Hepatocyte (in vitro differentiated cells): ENCODE measurements around the gene NEDD1.

ENCODE experiments used
- CTCF ChIP-seq: fragments of 200-600 bp; sonication (generic); IDR thresholded peaks from 2 replicates; pipeline ENCODE4 v1.5.1; 2016; ENCODE audit warnings: antibody characterized with exemption, mild to moderate bottlenecking; ENCODE audit not compliant: poor library complexity
- EZH2 ChIP-seq: fragments of 200-600 bp; sonication (generic); IDR thresholded peaks from 2 replicates; pipeline ENCODE4 v1.6.1; 2016; ENCODE audit warnings: antibody characterized with exemption, mild to moderate bottlenecking, borderline replicate concordance
- EZH2phosphoT487 ChIP-seq: fragments of 200-600 bp; sonication (generic); IDR thresholded peaks from one replicate; pipeline ENCODE4 v1.6.1; 2018; ENCODE audit warnings: antibody characterized with exemption, mild to moderate bottlenecking, low read depth, moderate library complexity; ENCODE audit not compliant: unreplicated experiment, severe bottlenecking

GRCh38 chr12:96881608-96882007, 25.4 kb upstream of the NEDD1 start:
- TF ChIP-seq CTCF (no peak), EZH2phosphoT487 (no peak), EZH2 (no peak)
